A549 (cell line): ENCODE results near the gene SMIM44.

Experiments
- CEBPB ChIP-seq, 2 experiments: fragments of >200 bp in 1 of 2; sonication (Bioruptor Twin) in 1 of 2; formaldehyde crosslinking in 1 of 2; IDR thresholded peaks; 2 replicates each; pipeline ENCODE4 v1.6.1; 2012 to 2016
- CHD2 ChIP-seq: fragments of 150-350 bp; IDR thresholded peaks from 2 replicates; pipeline ENCODE4 v1.6.1; 2014; ENCODE audit warnings: low read length; ENCODE audit not compliant: partially characterized antibody
- EHMT2 ChIP-seq: fragments of 200-600 bp; sonication (generic); IDR thresholded peaks from 2 replicates; pipeline ENCODE4 v1.6.1; 2016; ENCODE audit warnings: antibody characterized with exemption, low read depth, mild to moderate bottlenecking, moderate library complexity
- KDM5A ChIP-seq: fragments of 200-600 bp; sonication (generic); IDR thresholded peaks from 2 replicates; pipeline ENCODE4 v1.6.1; 2016; ENCODE audit warnings: antibody characterized with exemption, mild to moderate bottlenecking
- NFE2L2 ChIP-seq: fragments of 150-350 bp; conservative IDR thresholded peaks from 2 replicates; pipeline ENCODE4 v1.6.1; 2014; ENCODE audit warnings: low read length
- NPAS2 ChIP-seq: fragments of 250-450 bp; sonication (Bioruptor Pico); IDR thresholded peaks from 2 replicates; pipeline ENCODE4 v1.8.0; 2022; ENCODE audit warnings: mild to moderate bottlenecking, moderate library complexity, borderline replicate concordance
- POLR2A ChIP-seq: IDR thresholded peaks from 2 replicates; pipeline ENCODE4 v1.6.1; 2012; ENCODE audit warnings: mild to moderate bottlenecking, low read length
- POLR2AphosphoS2 ChIP-seq: conservative IDR thresholded peaks from 2 replicates; pipeline ENCODE4 v1.6.1; 2012; ENCODE audit warnings: low read length, improper control_type of control experiment, inconsistent platforms
- RAD21 ChIP-seq, 2 experiments: fragments of >200 bp in 1 of 2; sonication (Bioruptor Twin) in 1 of 2; formaldehyde crosslinking in 1 of 2; IDR thresholded peaks in 1 of 2; conservative IDR thresholded peaks in 1 of 2; 2 replicates in 1 of 2; 3 replicates in 1 of 2; pipeline ENCODE4 v1.6.1; 2012 to 2018; ENCODE audit warnings: inconsistent platforms in 1 of 2
- RFX5 ChIP-seq: fragments of 450-650 bp; IDR thresholded peaks from 2 replicates; pipeline ENCODE4 v1.7.1; 2014; ENCODE audit warnings: antibody characterized with exemption, mild to moderate bottlenecking, moderate library complexity
- ZFP36 ChIP-seq: fragments of 450-650 bp; IDR thresholded peaks from 2 replicates; pipeline ENCODE4 v1.6.1; 2014; ENCODE audit warnings: borderline replicate concordance; ENCODE audit not compliant: partially characterized antibody
- TF ChIP-seq, protein P1 (sequence below): IDR thresholded peaks from 2 replicates; pipeline ENCODE4 v1.6.1; 2012
- TF ChIP-seq, protein P2 (sequence below): fragments of >200 bp; sonication (Bioruptor Twin); formaldehyde crosslinking; IDR thresholded peaks from 3 replicates; pipeline ENCODE4 v1.5.1; 2016
- TF ChIP-seq, protein P3 (sequence below): fragments of >200 bp; sonication (Bioruptor Twin); formaldehyde crosslinking; IDR thresholded peaks from 3 replicates; pipeline ENCODE4 v1.6.1; 2016

DNA sequence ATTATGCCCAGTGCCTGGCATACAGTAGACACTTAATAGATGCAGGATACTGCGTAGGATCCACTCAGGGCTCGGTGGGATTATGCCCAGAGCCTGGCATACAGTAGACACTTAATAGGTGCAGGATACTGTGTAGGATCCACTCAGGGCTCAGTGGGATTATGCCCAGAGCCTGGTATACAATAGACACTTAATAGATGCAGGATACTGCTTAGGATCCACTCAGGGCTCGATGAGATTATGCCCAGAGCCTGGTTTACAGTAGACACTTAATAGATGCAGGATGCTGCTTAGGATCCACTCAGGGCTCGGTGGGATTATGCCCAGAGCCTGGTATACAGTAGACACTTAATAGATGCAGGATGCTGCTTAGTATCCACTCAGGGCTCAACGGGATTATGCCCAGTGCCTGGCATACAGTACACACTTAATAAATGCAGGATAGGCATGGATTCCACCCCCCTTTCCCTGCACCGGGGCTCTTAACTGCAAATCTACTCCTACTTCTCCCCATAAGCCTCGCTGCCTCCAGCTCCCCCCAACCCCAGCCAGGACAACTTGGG, 27.8 kb downstream of the SMIM44 start:
- TF ChIP-seq NFE2L2 (no peak), KDM5A (no peak), POLR2AphosphoS2 (no peak), RAD21 (conservative IDR thresholded peaks at IDR 0.05 in 1 of 2, IDR thresholded peaks at IDR 0.05 in 1 of 2) (no peak), CHD2 (no peak), RFX5 (no peak), POLR2A (no peak), ZFP36 (no peak), NPAS2 (CRISPR knock-in tag) (no peak), EHMT2 (no peak), CEBPB (IDR thresholded peaks at IDR 0.05) (no peak)
- TF ChIP-seq, protein P1, sequence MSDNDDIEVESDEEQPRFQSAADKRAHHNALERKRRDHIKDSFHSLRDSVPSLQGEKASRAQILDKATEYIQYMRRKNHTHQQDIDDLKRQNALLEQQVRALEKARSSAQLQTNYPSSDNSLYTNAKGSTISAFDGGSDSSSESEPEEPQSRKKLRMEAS: no peak
- TF ChIP-seq, protein P2, sequence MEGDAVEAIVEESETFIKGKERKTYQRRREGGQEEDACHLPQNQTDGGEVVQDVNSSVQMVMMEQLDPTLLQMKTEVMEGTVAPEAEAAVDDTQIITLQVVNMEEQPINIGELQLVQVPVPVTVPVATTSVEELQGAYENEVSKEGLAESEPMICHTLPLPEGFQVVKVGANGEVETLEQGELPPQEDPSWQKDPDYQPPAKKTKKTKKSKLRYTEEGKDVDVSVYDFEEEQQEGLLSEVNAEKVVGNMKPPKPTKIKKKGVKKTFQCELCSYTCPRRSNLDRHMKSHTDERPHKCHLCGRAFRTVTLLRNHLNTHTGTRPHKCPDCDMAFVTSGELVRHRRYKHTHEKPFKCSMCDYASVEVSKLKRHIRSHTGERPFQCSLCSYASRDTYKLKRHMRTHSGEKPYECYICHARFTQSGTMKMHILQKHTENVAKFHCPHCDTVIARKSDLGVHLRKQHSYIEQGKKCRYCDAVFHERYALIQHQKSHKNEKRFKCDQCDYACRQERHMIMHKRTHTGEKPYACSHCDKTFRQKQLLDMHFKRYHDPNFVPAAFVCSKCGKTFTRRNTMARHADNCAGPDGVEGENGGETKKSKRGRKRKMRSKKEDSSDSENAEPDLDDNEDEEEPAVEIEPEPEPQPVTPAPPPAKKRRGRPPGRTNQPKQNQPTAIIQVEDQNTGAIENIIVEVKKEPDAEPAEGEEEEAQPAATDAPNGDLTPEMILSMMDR: no peak
- TF ChIP-seq, protein P3, sequence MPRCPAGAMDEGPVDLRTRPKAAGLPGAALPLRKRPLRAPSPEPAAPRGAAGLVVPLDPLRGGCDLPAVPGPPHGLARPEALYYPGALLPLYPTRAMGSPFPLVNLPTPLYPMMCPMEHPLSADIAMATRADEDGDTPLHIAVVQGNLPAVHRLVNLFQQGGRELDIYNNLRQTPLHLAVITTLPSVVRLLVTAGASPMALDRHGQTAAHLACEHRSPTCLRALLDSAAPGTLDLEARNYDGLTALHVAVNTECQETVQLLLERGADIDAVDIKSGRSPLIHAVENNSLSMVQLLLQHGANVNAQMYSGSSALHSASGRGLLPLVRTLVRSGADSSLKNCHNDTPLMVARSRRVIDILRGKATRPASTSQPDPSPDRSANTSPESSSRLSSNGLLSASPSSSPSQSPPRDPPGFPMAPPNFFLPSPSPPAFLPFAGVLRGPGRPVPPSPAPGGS: no peak
